Activated naive CD4-positive, alpha-beta T cell (primary cell): Measurements from ENCODE around the gene ZNF784.

Experiments
- DNase-seq, 4 experiments: peaks; one replicate each; lab custom pipeline; 2025; lab: John Stamatoyannopoulos, UW

The ZNF784 gene

DNA sequence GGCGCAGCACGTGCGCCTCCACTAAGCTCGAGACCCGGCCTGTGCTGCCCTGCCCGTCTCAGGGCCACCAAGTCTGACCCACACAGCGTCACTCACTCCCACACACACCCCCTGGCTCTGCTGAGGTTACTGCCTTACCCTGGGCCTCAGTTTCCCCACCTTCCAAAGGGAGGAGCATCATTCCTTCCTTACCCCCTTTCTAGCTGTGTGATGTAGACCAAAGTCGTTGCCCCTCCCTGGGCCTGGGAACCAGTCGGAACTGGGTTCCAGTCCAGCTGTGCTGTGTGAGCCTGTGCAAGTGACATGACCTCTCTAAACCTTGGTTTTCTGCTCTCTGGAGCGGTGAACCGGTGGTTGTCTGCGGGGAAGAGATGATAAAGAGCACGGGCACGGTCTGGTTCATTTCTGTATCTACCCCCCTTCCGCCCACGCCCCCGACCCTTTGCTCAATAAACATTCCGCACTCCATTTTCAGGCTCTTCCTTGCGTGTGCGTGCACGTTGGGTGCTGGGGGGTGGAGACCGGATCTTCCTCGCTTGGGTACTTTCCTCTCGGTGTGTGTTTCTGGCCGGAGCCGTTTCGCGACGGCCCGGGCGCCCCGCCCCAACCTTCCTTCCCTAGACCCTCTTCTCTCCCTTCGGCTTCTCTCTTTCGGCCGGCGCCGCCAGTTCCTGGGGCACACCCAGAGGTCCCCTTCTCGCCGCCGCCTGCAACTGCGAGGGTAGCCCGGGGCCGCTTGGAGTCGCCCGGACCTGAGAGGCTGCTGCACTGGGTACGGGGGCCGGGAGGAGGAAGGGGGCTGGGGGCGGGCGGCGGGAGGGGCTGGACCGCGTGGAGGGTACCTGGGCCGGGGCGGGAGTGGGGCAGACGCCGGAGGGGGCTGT lies 18.9 kb upstream of the ZNF784 start, which contains the start of gene ZNF581:
Gene ZNF581, plus strand, starts transcription at position 647 of the 884 bp plus-strand sequence. CDS start 923 bp downstream, outside the sequence.
- DNase-seq: peak; percentile 57 to 75 (median 68)

DNA sequence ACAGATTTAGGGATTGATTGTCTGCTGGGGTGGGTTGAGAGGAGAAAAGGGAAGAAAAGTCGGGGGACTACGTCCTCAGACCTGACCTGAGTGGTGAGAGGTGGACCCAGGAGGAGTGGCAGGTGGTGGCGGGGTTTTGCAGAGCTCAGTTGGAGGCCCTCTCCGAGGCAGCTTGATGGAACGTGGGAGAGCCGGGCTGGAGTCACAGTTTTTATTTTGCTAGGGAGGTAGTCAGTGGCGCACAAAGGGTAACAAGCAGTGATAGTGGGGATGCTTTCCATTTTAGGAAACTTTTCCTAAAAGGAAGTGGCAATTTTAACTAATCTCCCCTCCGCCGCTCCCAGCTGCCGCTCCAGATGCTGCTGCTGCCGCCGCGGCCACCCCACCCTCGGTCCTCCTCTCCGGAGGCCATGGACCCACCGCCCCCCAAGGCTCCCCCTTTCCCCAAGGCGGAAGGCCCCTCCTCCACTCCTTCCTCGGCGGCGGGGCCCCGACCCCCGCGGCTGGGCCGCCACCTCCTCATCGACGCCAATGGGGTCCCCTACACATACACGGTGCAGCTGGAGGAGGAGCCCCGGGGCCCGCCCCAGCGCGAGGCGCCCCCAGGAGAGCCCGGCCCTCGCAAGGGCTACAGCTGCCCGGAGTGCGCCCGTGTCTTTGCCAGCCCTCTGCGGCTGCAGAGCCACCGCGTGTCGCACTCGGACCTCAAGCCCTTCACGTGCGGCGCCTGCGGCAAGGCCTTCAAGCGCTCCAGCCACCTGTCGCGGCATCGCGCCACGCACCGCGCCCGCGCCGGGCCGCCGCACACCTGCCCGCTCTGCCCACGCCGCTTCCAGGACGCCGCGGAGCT lies 18.0 kb upstream of the ZNF784 start:
- DNase-seq: peak in 1 of 4 experiments; percentile 33

DNA sequence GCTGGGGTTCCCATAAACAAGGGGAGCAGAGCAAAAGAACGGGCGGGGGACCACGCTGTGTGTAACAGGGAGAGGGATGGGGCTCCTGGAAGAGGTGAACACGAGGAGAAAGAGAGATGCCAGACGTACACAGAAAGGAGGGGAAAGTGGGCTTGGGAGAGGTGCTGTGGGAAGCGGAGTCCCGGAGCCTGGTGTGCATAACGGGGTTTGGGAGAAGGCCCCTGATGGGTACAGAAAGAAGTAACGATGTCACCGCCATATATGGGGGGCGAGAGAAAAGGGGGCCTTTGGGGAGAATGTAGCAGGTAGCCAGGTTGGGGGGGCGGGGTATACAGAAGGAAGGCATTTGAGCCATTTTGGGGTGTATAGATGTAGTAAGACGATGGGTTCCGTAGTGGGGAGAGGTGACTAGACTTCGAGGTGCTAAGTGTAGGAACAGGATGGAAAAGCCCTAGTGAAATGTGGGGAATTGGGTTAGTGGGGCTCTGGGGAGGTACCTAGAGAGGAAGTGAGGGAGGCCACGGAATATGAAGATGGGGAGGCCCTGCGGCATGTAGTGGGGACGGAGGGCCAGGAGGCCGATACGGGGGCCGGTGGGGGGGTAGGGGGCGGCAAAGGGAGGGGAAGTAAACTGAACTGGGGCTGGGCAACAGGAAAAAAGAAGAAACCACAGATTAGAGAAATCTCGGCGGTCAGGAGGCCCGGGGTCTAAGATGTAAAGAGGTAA lies 17.2 kb upstream of the ZNF784 start:
- peak in 1 of 4 experiments; percentile 36 for DNase-seq

DNA sequence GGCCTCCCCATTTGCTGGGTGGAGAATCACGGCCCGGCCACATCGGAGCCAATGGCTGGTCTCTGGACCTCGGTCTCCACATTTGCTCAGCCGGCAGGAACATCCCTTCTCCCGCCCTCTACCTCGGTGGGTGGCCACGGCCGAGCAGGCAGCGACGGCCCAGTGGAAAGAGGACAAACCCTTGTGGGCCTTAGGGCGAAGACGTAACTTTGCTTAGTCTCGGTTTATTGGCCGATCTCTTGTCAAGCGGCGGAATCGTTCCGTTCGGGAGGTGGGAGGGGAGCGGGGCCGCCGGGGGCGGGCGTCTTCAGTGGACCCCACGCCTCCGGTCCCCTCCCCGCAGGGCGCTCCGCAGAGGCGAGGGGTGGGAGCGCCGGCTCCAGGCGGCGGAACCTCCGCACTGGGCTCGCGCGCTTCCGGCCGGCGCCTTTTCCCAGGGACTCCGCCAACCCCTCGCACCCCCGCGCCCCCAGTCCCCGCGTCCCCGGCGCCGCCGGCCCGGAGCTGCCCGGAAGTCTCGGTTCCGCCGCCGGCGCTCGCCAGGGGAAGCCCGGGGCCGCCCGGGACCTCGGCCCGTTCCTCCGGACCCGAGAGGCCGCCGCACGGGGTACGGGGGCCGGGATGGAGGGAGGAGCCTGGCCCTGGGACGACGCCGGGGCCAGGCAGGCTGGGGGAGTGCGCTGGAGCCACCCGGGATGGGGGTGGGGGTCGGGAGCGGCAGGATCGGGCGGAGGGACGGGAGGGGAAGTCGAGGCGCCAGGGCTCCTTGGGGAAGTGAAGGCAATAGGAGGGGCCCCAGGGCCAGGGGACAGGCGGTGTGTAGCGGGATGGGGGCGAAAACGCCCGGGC lies 16.4 kb upstream of the ZNF784 start, which contains the start of gene ZNF580:
Gene ZNF580, plus strand, starts transcription at position 426 of the 849 bp plus-strand sequence. CDS start 1,507 bp downstream, outside the sequence.
- DNase-seq: peak in 2 of 4 experiments; percentile 36 to 46

DNA sequence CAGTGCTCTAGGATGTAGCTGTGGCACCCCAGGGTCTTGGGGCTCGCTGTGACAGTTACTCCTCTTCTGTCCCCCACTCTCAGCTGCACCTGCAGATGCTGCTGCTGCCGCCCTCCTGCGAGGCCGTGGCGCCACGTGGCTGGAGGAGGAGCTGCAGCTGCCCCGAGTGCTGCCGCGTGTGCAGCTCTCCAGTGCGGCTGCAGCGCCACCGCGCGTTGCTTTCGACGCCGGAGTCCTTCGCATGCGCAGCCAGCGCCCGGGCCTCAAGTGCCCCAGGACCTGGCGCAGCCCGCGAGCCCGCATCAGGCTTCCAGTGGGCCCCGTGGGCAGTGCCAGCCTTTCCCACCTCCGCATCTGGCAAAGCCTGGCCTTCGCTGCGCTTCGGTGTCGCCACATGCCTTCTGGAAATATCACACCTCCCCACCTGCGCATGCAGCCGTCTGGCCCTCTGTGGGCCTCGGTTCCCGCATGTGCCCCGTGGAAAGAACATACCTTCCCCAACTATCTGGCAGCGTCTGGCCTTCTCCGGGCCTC lies 15.7 kb upstream of the ZNF784 start:
- peak in 3 of 4 experiments; percentile 22 to 70 (median 44) for DNase-seq

DNA sequence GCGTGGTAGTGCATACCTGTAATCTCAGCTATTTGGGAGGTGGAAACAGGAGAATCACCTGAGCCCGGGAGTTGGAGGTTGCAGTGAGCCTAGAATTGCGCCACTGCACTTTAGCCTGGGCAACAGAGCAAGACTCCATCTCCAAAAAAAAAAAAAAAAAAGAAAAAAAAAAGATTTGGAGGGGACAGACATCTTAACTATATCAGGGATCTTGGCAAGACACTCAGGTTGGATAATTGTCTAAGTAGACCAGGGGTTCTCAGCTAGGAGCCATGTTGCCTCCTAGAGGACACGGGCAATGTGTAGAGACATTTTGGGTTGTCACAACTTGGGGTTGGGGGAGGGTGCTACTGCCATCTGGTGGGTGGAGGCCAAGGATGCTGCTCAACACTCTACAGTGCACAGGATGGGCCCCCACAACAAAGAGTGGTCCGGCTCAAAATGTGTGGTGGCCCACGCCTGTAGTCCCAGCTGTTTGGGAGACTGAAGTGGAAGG lies 14.5 kb upstream of the ZNF784 start:
- peak in 2 of 4 experiments; percentile 16 to 44 for DNase-seq

DNA sequence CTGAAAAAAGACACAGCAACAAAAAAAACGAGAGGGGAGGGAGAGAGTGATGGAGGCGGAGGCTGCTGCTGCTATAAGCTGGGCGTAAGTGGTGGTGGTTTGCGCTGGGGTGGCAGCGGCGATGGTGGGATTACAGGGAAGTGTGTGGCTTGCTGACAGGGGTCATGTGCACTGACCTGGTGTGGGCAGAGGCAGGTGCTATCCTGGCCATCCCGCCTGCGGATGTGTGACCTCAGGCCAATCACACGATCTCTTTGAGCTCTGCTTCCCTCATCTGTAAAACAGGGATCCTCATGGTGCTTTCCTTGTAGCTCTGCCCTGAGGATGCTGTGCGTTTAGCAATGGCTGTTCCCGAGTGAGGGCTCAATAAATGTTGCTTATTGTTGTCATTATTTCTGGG lies 13.2 kb upstream of the ZNF784 start:
- no peak for DNase-seq

DNA sequence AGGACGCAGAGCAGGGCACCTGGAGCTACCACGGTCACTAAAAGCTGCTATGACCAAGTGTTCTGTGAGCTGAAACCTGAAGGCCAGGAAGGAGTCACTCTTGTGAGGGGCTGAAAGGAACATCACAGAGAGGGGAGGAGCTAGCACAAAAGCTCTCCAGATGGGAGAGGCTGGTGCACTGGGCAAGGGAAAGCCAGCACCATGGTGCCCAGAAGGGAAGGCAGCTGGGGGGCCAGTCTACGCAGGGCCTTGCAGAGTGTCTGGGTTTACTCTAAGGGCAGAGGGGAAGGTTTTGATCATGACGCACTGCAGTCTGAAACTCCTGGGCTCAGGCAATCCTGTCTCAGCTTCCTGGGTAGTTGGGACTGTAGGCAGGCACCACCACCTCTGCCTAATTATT lies 12.4 kb upstream of the ZNF784 start:
- DNase-seq: no peak

DNA sequence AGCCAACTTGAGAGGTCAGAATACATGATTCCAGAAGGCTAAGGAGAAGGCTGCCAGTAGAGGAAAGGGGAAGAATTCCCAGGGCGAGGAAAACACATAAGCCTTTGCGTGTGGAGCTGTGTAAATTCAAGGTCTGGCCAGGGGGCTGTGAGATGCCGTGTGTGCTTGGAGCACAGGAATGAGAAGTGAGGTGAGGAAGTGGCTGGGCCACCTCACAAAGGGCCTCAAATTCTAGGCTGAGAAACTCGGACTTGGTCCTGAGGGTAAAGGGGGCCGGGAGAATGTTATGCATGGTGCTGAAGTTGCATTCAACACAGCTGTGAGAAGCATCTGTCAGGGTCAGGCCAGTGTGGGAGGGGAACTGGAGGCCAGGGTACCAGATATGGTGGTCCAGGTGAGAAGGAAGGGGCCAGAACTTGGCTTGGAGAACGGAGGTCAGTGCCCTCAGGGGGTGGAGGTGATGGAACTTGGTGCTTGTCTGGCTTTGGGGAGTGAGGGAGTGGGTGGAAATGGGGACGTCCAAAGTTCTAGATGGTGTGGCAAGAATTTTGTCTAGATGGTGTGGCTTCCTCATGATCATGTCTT lies 11.6 kb upstream of the ZNF784 start:
- no peak for DNase-seq

DNA sequence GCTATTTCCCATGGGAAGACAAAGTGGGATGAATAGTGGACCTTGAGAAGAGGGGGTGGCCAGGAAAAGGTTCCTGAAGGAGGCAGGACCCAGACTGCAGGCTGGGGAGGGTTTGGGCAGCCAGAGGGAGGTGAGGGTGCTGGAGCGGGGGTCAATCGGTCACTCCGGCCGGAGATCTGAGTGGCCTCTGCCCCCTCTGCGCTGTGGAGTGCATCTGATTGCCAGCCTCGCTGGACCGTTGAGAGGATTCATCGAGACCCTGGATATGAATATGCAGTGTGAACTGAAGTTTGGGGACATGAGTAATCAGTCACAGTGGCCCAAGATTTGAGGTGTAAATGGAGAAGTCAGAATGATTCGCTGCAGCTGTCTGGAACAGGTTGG lies 11.0 kb upstream of the ZNF784 start:
- no peak for DNase-seq

DNA sequence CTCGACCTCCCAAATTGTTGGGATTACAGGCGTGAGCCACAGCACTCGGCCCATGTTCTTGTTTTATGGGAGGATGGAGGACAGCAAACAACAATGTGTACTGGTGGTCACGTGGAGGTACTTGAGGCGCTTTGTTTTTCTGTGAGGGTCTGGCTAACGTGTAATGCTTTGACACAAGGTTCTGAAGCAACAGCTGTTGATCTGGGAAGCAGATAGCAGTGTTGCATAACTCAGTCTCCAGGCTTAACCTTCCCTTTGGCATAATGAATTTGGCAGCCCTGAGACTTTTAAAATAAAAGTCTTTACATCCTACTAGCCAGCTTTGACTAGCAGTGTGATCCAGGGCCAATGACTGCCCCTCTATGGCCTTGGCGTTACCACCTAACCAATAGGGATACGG lies 9.5 kb upstream of the ZNF784 start:
- no peak for DNase-seq

DNA sequence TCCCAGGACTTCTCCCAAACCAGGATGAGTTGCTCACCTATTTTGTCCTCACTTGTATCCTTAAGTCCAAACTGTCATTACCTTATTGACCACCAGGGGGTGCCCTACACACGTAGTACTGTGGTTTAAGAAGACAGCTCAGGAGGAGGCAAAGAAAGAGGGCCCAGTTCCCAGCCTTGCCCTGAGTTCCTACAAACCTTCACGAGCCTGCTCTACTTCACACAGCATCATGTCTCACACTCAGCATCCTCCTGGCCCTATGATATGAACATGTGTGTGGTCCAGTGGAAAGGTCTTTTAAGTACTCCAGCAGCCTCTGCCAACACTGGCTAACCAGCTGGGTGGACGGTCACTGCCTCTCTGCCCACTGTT lies 8.1 kb upstream of the ZNF784 start:
- DNase-seq: peak; percentile 48 to 76 (median 63)

DNA sequence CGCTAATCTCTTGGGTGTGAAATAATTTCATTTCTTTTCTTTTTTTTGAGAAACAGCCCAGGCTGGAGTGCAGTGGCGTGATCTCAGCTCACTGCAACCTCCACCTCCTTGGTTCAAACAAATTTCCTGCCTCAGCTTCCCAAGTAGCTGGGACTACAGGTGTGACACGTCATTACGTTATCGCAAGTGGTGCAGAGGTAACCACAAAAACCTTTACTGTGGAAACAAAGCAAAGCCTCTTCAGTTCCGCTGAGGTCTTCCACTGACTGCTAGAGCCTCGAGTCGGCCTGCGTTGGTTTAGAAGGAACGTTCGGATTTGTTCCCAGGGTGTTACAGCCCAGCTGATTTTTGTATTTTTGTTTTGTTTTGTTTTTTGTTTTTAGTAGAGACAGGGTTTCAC lies 2.0 kb upstream of the ZNF784 start:
- peak in 1 of 4 experiments; percentile 10 for DNase-seq

DNA sequence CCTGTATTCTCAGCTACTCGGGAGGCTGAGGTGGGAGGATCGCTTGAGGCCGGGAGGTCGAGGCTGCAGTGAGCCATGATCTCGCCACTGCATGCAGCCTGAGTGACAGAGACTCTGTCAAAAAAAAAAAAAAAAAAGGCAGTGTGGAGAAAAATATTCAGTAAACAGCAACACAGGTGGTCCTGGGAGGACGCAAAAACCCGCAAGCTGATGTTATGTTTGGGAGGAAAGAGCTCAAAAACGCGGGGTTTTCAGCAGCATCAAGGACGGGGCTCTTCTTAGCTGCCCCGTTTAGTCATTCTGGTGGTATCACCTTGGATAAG lies 599 bp upstream of the ZNF784 start:
- no peak for DNase-seq

DNA sequence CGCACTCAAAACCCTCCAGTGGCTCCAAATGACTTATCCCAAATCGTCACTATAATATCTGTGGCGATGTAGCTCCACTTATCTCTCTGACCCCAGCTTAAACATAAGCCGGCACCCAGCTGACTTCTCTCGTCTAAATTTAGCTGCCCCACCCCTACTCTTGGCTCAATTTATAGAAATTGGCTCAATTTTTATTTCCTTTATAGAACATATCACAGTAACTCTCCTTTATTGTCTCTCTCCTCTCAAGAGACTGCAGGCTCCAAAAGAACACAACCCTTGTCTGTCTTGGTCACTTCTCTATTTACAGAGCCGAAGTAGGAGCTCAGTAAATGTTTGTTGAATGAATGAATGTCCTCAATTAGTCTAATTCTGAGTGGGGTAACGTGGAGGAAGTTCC lies 805 bp downstream of the ZNF784 start:
- DNase-seq: no peak

DNA sequence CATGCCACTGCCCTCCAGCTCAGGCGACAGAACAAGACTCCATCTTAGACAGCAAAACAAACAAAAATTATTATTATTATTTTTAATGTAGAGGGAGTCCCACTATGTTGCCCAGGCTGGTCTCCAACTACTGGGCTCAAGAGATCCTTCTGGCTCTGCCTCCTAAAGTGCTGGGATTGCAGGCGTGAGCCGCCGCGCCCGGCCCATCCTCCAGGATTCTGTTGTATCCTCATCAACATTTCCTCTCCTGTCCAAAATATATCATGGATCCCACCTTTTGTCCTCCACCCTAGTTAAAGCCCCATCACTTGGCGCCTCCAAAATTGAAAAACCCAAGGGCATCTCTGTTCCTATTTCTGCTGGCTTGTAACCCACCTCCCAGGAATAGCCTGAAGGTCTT lies 1.2 kb downstream of the ZNF784 start:
- no peak for DNase-seq

DNA sequence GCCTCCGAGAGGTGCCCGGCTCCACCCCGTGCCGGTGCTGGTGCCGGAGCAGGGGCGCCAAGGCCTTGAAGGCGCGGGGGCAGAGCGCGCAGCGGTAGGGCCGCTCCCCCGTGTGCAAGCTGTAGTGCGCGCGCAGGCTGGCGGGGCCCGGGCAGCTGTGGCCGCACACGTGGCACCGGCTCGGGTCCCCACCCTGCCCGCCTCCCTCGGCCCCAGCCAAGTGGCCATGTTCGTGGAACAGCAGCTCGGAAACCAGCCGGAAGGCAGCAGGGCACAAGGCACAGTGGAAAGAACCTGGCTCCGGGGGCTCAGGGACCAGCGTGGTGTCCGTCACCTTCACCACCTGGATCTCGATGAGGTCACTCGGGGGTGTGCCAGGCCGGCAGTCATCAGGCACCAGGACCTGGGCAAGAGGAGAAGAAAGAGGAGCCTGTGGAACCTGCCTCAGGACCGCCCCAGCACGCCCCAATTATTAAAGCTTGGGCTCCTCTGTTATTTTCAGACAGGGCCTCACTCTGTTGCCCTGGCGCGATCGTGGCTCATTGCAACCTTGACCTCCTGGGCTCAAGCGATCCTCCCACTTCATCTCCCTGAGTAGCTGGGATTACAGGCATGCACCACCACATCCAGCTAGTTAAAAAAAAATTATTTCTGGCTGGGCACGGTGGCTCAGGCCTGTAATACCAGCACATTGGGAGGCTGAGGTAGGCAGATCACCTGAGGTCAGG lies 2.0 kb downstream of the ZNF784 start:
- no peak for DNase-seq

DNA sequence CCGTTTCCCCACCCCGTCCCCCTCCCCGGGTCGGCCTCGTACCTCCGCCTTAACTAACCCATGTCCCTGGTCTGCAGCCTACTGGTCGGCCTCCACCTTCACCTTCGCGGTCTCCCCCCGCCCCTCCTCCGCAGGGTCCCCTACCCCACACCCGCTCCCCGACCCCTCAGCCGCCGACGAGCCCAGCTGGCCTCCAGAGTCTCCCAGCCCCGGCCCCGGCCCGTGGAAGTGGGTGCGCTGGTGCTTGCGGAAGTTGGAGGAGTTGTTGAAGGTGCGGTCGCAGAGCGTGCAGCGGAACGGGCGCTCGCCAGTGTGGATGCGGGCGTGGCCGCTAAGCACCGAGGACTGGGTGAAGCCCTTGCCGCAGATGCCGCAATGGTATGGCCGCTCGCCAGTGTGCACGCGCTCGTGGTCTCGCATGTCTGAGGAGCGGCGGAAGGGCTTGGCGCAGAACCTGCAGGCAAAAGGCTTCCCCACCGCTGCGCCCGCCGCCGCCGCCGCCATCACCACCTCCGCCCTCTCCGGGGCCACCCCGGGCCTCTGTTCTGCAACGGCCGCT lies 2.6 kb downstream of the ZNF784 start:
- no peak for DNase-seq

DNA sequence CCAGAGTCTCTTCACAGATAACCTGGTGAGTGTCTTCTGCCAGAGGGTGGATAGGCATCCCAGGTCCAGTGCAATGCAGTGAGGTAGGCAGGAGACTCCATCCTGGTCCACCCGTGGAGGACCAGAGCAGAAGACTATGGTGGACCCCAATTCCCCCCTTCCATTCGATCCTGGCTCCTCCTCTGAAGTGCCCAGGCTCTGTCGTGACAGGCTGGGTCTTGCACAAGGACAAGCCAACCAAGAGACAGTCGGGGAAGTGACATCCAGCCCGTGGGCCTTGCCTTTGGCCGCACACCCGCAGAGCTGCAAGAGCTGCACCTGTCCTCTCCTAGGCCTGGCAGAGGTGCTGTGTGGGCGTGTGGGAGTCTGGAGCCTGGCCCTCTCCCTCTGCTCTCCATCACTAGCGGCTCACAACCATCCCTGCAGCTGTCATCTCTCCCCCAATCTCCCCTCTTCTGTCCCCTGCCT lies 3.1 kb downstream of the ZNF784 start:
- DNase-seq: no peak
